OCI-LY1 (cell line): ENCODE data around the gene TRIM29.

ENCODE experiments used
- EZH2 ChIP-seq: fragments of 200-600 bp; sonication (generic), shearing (Covaris generic); IDR thresholded peaks from 2 replicates; pipeline ENCODE4 v1.8.0; 2017; ENCODE audit warnings: borderline replicate concordance, mixed run types, mild to moderate bottlenecking, antibody characterized with exemption, low read length, moderate library complexity, mixed read lengths
- TF ChIP-seq, protein P1 (sequence below): fragments of 200-600 bp; sonication (generic), shearing (Covaris generic); IDR thresholded peaks from 2 replicates; pipeline ENCODE4 v1.5.1; 2017; ENCODE audit warnings: mild to moderate bottlenecking, antibody characterized with exemption, low read length, moderate library complexity, mixed read lengths

DNA sequence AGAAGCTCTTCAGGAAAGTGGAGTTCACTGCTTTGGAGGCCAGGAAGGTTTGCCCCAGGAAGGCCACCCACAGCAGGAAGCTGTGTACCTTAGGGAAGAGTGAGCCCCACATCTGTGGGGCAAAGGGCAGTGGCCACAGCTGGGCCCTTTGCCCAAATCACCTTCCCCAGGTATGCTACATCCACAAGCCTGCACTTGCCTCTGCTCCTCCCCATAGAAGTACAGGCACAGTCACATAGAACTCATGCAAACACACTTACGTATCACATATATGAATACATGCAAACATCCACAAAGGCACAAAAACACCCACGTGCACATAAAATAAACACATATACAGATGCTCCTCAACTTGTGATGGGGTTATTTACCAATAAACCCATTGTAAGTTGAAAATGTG, 2.1 kb downstream of the TRIM29 start:
- TF ChIP-seq, protein P1, sequence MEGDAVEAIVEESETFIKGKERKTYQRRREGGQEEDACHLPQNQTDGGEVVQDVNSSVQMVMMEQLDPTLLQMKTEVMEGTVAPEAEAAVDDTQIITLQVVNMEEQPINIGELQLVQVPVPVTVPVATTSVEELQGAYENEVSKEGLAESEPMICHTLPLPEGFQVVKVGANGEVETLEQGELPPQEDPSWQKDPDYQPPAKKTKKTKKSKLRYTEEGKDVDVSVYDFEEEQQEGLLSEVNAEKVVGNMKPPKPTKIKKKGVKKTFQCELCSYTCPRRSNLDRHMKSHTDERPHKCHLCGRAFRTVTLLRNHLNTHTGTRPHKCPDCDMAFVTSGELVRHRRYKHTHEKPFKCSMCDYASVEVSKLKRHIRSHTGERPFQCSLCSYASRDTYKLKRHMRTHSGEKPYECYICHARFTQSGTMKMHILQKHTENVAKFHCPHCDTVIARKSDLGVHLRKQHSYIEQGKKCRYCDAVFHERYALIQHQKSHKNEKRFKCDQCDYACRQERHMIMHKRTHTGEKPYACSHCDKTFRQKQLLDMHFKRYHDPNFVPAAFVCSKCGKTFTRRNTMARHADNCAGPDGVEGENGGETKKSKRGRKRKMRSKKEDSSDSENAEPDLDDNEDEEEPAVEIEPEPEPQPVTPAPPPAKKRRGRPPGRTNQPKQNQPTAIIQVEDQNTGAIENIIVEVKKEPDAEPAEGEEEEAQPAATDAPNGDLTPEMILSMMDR, result no peak
- no peak for TF ChIP-seq EZH2
